ENCODE data around the gene ZBED2. TPM values are rescaled to one million over a fixed set of nuclear protein-coding genes. Genes with fewer than 3 reads are reported as not detected.

ZBED2 gene
- total RNA-seq, 3 donors from 2014 or later: not detected

DNA sequence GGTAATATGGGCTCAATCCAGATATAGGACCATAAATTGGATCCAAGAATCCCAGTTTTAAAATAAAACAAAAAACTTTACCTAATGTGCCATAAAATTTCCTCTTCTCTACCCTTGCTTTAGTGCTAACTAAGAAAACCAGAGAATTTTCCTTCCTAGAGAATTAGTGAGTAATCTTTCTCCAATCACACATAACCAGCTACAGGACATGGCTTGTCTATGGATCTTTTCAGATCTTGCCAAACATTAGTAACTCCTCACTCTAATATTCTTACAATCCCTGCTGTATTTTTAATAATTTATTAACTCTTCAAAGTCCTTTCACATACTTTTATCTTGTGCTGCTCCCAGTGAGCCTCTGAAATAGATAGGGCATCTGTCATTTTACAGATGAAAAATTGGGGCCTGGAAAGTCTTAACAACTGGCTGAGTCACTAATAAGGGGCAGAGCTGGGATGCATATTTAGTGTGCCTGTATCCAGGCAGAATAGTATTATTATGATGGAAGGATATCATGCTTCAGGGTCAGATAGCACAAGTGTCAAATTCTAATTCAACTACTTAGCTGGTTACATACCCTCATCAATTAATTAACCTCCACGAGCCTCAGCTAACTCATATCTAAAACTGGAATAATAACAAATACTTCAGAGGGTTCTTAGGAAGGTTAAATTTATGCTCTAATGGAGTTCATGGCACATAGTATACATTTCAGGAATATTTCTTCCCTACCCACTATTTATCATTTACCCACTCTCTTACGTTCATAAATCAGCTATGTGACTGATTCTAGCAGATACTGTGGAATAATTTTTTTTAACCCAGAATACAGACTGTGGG is 5.6 kb downstream of the ZBED2 start:
- no peak overlapping the region for H3K4me3 ChIP-seq
- no peak for DNase-seq
- no peaks in the 10 kb centered on the region for H3K4me1 ChIP-seq (ENCODE audit: low read depth)
- TF ChIP-seq, protein P1, sequence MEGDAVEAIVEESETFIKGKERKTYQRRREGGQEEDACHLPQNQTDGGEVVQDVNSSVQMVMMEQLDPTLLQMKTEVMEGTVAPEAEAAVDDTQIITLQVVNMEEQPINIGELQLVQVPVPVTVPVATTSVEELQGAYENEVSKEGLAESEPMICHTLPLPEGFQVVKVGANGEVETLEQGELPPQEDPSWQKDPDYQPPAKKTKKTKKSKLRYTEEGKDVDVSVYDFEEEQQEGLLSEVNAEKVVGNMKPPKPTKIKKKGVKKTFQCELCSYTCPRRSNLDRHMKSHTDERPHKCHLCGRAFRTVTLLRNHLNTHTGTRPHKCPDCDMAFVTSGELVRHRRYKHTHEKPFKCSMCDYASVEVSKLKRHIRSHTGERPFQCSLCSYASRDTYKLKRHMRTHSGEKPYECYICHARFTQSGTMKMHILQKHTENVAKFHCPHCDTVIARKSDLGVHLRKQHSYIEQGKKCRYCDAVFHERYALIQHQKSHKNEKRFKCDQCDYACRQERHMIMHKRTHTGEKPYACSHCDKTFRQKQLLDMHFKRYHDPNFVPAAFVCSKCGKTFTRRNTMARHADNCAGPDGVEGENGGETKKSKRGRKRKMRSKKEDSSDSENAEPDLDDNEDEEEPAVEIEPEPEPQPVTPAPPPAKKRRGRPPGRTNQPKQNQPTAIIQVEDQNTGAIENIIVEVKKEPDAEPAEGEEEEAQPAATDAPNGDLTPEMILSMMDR (IDR thresholded peaks at IDR 0.05): no peak
- H3K36me3 ChIP-seq (ENCODE audit: low read depth): no peaks in the 10 kb centered on the region
- no peak for ATAC-seq
- H3K9me3 ChIP-seq: no peaks in the 10 kb centered on the region
- intact Hi-C loops (cut with DNase I, micrococcal nuclease): no loop called here

DNA sequence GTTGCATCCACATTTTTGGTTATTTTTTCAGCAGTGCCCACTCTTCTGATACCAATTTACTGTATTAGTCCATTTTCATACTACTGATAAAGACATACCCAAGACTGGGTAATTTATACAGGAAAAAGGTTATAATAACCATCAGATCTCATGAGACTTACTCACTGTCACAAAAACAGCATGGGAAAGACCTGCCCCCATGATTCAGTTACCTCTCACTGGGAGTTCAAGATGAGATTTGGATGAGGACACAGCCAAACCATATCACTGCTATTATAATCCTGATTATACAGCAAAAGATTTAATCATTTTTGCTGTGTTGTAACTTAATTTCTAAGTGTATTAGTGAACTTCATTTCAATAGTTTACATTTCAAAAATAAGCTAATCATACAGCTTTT is 6.6 kb downstream of the ZBED2 start:
- Histone ChIP-seq H3K4me1 (ENCODE audit: low read depth) (no peaks in the 10 kb centered on the region), H3K36me3 (ENCODE audit: low read depth) (no peaks in the 10 kb centered on the region), H3K9me3 (no peaks in the 10 kb centered on the region), H3K4me3 (no peak overlapping the region)
- no peak for DNase-seq
- intact Hi-C loops (cut with DNase I, micrococcal nuclease): no loop called here
- TF ChIP-seq, protein P1 (IDR thresholded peaks at IDR 0.05): no peak
- no peak for ATAC-seq

DNA sequence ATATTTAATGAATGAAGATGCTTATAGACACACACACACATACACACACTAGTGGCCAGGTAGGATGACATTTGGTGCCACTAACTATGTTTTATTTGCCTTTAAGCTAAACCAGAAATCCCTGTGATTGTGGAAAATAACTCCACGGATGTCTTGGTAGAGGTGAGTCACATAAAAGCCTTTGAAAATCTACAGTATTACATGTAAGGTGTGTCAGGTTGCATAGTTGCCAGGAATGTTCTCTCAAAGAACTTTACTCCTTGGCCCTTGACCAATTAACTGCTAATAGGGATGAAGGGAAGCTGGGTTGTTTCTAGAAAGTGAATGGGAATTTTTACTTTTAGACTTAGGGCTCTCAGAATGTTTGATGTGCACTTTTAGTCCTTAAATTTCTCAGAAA is 9.9 kb downstream of the ZBED2 start:
- Histone ChIP-seq H3K4me3 (no peak overlapping the region), H3K9me3 (no peaks in the 10 kb centered on the region), H3K4me1 (ENCODE audit: low read depth) (no peaks in the 10 kb centered on the region), H3K36me3 (ENCODE audit: low read depth) (no peaks in the 10 kb centered on the region)
- DNase-seq: no peak
- TF ChIP-seq, protein P1 (IDR thresholded peaks at IDR 0.05): no peak
- no peak for ATAC-seq
- intact Hi-C loops (cut with DNase I, micrococcal nuclease): no loop called here

DNA sequence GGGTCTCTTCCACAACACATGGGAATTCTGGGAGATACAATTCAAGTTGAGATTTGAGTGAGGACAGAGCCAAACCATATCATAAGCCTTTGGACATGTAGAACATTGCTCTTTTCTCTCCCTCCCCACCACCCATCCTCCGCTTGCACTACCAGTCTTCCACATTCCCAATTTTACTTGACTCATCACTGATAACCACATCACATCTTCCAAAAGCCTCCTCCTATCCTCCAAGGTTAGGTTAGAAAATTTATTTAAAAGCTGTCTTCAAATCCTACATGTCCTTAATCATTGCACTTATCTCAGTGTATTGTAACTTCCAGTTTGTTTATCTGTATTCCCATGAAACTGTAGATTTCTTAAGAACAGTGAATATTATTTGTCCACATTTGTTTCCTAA is 10.4 kb downstream of the ZBED2 start:
- no peak for ATAC-seq
- intact Hi-C loops (cut with DNase I, micrococcal nuclease): no loop called here

DNA sequence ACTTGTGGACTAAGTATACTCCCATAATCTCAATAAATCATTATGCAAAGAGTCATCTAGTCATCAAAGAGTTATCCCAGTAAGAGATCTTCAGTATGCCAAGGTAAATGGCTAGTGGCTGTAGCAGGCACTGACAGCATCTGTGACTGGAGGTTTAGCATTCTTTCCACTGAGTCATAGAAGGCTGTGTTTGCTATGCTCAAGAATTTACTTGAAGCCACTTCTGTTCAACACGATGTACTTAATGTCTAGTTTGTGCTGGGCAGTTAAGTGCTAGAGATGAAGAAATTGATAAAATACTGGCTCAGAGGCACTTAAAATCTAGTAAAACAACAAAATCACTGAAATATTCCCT is 13.0 kb downstream of the ZBED2 start:
- ATAC-seq: no peak
- Histone ChIP-seq H3K36me3 (ENCODE audit: low read depth) (no peaks in the 10 kb centered on the region), H3K9me3 (no peaks in the 10 kb centered on the region), H3K4me3 (no peak overlapping the region), H3K4me1 (ENCODE audit: low read depth) (no peaks in the 10 kb centered on the region)
- no peak for DNase-seq
- intact Hi-C loops (cut with DNase I, micrococcal nuclease): no loop called here
- TF ChIP-seq, protein P1 (IDR thresholded peaks at IDR 0.05): no peak

More for the DNA sequence above, 10.4 kb downstream of the ZBED2 start:
- H3K4me1 ChIP-seq (ENCODE audit: low read depth): no peaks in the 10 kb centered on the region
- H3K36me3 ChIP-seq (ENCODE audit: low read depth): no peaks in the 10 kb centered on the region
- DNase-seq: no peak
- no peaks in the 10 kb centered on the region for H3K9me3 ChIP-seq
- TF ChIP-seq, protein P1 (IDR thresholded peaks at IDR 0.05): no peak
- H3K4me3 ChIP-seq: no peak overlapping the region

Data from mucosa of descending colon (tissue), 3 donors.